NCI-H524 (cell line): ENCODE results near the gene PRG2.
A peak's percentile ranks its signal among the peaks of the same experiment; 100 is the strongest.

Source experiments
- DNase-seq, 2 experiments: peaks; one replicate each; lab custom pipeline; 2025; lab: John Stamatoyannopoulos, UW

PRG2 gene

GRCh38 chr11:57390535-57390934 is at the start of gene PRG2:
PRG2 (minus strand) TSS chr11:57390650; CDS start chr11:57389944, 706 bp downstream.
- DNase-seq, result peak in 1 of 2 experiments; percentile 43

- no peak for DNase-seq
Observed at GRCh38 chr11:57439786-57440185, 49.3 kb upstream of the PRG2 start.

DNA sequence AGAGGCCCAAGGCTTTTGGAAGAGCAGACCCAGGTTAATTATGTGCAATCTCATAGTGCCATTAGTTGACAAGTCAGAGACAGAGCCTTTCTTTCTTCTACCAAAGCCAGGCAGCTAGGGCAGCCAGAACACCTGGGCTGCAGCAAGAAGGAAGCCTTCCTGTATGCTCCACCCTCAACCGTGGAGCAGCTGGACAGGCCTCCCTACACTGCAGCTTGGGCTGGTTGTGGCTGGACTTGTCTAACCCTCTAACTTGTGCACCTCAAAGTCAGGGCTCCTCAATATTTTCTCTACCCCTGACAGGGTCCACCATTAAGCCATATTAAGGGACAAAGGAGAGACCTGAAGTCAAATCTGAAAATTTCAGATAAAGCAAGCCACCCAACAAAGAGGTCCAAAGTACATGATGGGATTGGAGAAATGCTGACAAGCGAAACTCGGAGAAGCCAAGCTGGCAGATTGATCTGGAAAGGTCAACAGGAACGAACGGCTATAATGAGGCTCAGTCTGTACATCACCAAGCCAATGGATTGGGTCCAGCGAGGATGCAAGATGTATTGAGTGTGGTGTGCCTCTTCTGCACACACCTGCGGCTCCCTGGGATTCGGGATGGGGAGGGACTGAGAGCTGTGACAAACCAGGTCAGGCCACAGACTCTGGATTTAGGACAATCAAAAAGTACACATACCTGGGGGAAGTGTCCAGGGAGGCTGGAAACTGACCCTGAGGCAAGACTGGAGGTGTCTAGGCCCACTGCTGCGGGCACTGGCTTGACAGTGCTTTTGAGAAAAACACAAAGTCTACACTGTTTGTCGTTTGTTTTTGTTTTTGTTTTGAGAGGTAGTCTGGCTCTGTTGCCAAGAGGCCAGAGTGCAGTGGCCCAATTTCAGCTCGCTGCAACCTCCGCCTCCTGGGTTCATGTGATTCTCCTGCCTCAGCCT is 48.2 kb upstream of the PRG2 start:
- DNase-seq, result no peak

- DNase-seq, result no peak
Observed at GRCh38 chr11:57436031-57436430, 45.6 kb upstream of the PRG2 start.

DNA sequence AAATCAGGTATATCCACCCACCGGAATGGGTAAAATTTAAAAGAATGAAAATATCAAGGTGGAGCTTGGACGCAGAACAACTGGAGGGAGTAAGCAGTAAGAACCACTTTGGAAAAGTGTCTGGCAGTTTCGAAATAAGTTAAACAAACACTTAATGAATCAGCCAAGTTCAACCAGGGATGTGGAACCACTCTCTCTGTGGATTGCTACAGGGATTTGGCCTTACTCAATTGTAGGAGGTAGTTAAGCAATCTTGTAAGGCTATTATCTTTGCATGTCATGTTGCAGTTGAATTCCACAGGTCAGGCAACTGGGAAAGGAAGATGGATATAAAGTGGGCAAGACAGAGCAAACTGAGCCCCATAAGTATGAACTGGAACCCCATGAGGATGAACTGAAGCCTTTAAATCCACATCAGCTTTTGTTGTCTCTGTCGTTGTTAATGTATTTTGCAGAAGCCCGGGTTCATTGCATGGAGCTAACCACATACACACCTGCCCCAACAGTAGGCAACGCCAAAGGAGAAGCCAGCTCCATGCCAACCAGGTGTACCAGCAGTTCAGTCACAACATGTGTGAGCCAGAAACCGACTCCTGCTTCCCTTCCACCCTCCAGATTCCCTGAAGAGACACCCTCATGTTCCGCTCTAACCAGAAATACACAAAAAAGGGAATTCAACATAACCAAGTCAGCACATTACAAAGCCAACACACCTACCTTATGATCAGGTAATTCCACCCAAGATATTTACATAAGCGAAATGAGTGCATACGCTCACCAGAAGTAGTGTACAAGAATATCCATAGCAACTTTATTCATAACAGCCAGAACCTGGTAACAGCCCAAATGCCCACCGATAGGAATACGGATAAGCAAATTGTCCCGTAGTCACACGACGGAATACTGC is 44.4 kb upstream of the PRG2 start:
- DNase-seq, result no peak

GRCh38 chr11:57432714-57433163 is 42.3 kb upstream of the PRG2 start:
- DNase-seq, result no peak

DNA sequence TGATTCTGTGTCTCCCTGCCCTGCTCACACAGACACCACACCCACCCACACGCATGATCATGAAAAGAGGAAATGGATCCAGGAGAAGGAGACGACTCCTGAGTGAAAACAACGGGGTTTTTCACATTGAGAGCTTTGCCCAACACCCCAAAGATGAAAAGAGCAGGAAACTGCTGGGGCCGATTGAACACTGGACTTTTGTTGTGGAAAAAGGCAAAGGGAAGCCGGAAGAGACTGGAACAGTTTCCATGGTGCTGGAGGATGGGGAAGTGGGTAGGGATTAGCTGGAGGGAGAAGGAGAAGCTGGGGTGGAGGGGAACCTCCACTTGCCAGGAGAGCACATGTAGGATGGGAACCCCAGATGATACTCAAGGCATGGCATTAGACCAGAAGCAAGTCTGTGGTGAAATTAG is 41.7 kb upstream of the PRG2 start:
- DNase-seq, result no peak

DNA sequence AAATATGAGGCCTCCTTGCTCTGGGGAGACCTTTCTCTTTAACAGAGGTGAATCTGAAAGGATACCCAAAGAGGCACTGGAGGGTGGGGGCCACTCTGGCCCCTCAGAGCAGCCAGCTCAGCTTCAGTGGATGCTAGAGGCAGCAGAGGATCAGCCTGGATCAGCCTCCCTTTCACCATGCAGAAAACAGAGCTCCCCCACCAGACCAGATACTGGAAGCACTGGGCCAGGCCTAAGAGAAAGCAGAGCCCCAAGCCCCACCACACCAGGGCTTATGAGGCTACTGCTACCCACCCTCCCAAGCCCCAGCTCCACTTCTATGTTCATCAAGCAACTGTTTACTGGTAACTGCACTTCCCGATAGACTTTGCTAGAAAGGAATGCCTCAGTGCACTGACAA is 40.5 kb upstream of the PRG2 start:
- DNase-seq, result no peak

- no peak for DNase-seq
Observed at GRCh38 chr11:57429946-57430345, 39.5 kb upstream of the PRG2 start.

GRCh38 chr11:57428643-57429042 is 38.2 kb upstream of the PRG2 start:
- no peak for DNase-seq

DNA sequence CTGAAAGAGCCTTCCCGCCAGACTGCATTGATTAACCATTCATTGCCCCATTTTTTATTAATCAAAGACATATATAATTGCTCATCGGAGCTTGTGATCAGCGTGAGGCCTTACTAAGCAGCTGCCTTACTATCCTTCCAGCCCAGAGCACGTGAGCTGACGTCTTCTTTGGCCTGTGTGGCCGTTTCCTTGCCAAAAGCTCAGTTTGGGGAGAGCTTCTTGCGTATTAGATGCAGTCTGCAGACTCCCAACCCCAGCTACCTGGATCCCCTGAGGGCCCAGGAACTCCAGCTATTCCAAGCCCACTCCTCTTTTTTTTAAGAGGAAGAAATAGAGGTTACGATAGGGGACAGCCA is 37.3 kb upstream of the PRG2 start:
- no peak for DNase-seq

GRCh38 chr11:57426929-57427726 is 36.7 kb upstream of the PRG2 start, which contains the start of gene SLC43A3:
SLC43A3 (minus strand) TSS chr11:57427121; CDS start chr11:57426172, 949 bp downstream.
- no peak for DNase-seq

DNA sequence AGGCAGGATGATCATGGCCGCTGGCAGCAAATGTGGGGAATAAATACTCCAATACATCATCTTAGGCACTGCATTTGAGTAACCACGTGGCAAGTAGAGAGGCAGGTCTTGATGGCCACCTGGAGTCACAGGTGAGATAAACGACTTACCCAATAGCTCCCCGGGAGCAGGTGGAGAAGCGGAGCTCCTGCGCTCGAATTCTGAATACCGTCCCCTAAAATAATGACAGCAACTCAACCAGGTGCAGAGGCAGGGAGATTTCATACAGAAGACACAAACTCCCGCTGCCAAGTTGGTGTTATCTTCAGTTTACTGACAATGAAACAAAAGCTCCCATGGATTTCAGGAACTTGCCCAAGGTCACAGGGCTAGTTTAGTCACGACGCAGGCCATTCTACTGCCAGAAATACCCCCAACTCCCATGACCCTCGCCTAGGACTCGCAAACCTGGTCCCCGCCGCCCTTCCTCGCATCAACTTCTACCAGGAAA is 36.0 kb upstream of the PRG2 start:
- no peak for DNase-seq

DNA sequence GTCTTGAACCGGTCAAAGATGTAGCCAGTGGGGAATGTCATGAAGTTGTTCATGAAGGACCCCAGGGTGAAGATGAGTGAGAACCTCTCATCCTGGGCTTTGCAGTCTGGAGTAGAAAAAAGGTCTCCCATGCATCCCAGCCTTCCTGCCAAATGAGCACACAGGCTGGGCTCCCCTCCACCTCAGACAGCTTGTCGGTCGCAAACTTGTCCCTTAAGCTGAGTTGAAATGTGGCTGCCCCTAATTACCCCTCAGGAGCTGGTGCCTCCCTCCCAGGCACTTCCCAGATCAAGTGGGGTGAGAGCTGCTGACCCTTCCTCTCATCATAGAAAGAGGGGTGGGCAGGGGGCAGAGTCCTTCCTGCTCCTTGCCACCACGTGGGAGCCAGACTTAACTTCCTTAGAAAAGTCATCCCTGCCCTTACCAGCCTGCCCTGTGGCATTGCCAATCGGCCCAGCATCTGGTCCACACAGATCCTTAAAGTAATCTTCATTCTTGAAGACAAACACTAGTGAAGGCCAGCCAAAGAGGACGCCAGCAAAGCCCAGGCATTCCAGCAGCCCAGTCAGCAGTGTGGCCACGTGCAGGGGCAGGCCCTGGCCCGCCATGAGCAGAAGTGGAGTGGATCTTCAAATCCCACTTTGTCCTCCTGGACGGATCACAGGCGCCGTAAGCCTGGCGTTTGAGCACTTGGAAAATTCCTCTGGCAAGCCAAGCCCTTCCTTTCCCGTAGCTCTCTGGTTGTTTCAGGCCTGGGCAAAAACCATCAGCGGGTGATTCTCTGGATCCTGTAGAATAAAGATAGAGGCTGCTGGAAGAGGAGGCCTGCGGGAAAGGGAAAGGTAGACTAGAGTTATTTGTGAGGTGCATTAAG is 35.4 kb upstream of the PRG2 start:
- no peak for DNase-seq

- no peak for DNase-seq
Observed at GRCh38 chr11:57424792-57425564, 34.5 kb upstream of the PRG2 start.

GRCh38 chr11:57424137-57424791 is 33.8 kb upstream of the PRG2 start:
- DNase-seq, result no peak

GRCh38 chr11:57422669-57423068 is 32.2 kb upstream of the PRG2 start:
- no peak for DNase-seq

- DNase-seq, result no peak
Observed at GRCh38 chr11:57421805-57422204, 31.4 kb upstream of the PRG2 start.

DNA sequence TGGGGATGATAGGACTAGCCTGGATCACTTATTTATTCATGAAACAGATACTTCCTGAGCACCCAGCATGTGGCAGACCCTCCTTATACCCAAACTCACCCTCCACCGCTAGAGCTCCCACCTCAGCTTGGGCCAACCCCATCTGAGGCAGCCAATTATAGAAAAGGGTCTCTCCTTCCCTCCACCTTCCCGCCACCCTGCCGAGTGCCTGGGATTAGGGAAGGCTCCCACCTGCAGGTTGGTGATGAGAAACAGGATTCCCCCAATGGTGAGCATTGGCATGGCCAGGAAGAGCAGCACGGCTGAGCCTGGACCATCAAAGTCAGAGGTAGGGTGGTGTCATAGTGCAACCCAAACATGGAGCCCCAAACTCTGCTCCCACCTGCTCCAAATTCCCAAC is 30.6 kb upstream of the PRG2 start:
- DNase-seq, result no peak
